ENCODE results near the gene KRT25. TPM values are rescaled to one million over a fixed set of nuclear protein-coding genes. Genes with fewer than 3 reads are reported as not detected.
A peak's percentile ranks its signal among the peaks of the same experiment; 100 is the strongest.

KRT25 gene
- total RNA-seq, 1 experiment from 2014 or later = not detected

DNA sequence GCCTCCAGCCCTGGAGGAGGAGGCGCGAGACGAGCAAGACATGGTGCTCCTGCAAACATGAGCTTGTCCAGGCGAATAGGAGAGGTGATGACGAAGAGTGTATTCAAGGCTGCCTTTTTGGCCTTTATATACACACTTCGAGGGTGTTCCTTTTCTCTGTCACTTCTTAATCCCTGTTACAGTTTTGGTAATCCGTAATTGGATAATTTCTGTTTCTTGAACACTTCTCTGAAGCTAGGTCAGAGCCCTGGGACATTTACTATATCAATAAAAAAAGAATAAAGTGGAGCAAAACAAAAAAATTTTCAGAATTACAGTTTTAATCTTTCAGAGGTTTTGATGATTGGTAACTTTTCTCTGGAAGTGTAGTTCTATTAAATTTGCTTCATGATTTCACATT, 51.5 kb downstream of the KRT25 start, which contains the start of gene KRT24:
Gene KRT24 (minus strand): TSS at position 101 of the 400 bp plus-strand sequence. CDS start 59 bp downstream, at position 42.
- in situ Hi-C loops (cut with HindIII; ENCODE audit: low sequenced_read_pairs) = no loop called here
- DNase-seq (ENCODE audit: low spot score) = no peak

DNA sequence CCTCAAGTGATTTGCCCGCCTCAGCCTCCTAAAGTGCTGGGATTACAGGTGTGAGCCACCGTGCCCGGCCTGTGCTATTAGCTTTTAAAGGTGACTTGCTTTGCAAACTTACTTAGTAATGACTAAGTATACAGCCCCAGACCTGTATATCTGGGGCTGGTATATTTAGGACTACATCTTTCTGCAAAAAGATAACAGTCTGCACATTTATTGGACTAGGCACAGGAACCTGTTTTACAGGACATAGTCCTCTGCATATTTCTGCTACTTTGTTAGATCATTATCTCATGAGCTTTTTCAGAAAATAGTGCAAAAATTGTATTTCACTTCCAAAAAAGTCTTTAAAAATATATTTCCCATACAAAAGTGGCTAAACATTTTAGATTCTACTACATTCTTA, 52.9 kb downstream of the KRT25 start:
- in situ Hi-C loops (cut with HindIII; ENCODE audit: low sequenced_read_pairs) = no loop called here
- DNase-seq (ENCODE audit: low spot score) = no peak

DNA sequence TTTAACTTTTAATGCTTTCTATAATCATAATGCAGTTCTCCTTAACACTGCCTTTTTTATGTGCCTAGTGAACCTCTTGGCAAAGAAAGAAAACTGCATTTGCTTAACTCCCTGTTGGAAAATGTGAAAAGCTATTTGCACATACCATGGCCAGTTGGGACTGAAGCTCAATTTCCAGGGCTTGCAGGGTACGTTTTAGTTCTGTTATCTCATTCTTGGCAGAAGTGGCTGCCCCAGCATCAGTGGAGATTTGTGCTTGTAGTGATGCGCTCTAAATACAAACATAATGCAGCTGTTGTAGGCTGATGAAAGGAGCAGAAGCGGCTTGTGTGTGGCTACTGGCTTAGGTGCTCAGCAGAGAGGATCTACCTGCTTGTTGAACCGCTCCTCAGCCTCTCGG, 55.3 kb downstream of the KRT25 start:
- DNase-seq (ENCODE audit: low spot score) = peak; percentile 30
- in situ Hi-C loops (cut with HindIII; ENCODE audit: low sequenced_read_pairs) = no loop called here

DNA sequence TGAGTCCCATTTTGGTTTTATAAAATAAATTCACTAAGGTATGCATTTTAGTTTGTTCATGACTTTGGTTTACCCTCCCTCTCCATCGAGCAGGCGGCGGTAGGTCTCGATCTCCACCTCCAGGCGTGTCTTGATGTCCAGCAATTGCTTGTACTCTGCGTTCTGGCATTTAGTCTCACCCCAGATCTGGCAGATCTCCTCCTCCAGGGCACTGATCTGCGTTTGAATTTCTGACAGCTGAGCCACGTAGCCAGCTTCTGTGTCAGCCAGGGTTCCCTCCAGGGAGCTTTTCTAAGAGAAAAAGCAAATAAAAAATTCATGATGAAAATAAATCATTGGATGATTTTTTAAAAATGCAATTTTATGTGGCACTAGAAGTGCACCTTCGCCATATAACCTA, 55.8 kb downstream of the KRT25 start:
- peak; percentile 57 for DNase-seq (ENCODE audit: low spot score)
- in situ Hi-C loops (cut with HindIII; ENCODE audit: low sequenced_read_pairs) = no loop called here

Other genes with a start within 250 kb of the KRT25 start
- not detected in 2 replicates for gene CCR7, start 189.9 kb downstream of the KRT25 start, total RNA-seq (2014; rRNA removed; shearing (Covaris generic))
- 39.0 and 48.6 TPM in 2 replicates for gene SMARCE1, start 107.5 kb downstream of the KRT25 start, total RNA-seq (2014; rRNA removed; shearing (Covaris generic))
- not detected in 2 replicates for gene KRT222, start 90.2 kb downstream of the KRT25 start, total RNA-seq (2014; rRNA removed; shearing (Covaris generic))
- not detected in 2 replicates for gene KRT24, start 51.6 kb downstream of the KRT25 start, total RNA-seq (2014; rRNA removed; shearing (Covaris generic))
- gene KRT26, start 16.9 kb upstream of the KRT25 start, total RNA-seq (2014; rRNA removed; shearing (Covaris generic)) = not detected in 2 replicates
- not detected in 2 replicates for gene KRT27, start 27.2 kb upstream of the KRT25 start, total RNA-seq (2014; rRNA removed; shearing (Covaris generic))
- not detected in 2 replicates for gene KRT28, start 44.6 kb upstream of the KRT25 start, total RNA-seq (2014; rRNA removed; shearing (Covaris generic))
- 22.4 and 30.6 TPM in 2 replicates for gene KRT10, start 67.3 kb upstream of the KRT25 start, total RNA-seq (2014; rRNA removed; shearing (Covaris generic))
- not detected in 2 replicates for gene KRT12, start 111.9 kb upstream of the KRT25 start, total RNA-seq (2014; rRNA removed; shearing (Covaris generic))
- not detected in 2 replicates for gene KRT20, start 129.9 kb upstream of the KRT25 start, total RNA-seq (2014; rRNA removed; shearing (Covaris generic))
- not detected in 2 replicates for gene KRT23, start 182.3 kb upstream of the KRT25 start, total RNA-seq (2014; rRNA removed; shearing (Covaris generic))
- not detected in 2 replicates for gene KRT39, start 211.6 kb upstream of the KRT25 start, total RNA-seq (2014; rRNA removed; shearing (Covaris generic))
- gene KRT40, start 229.0 kb upstream of the KRT25 start, total RNA-seq (2014; rRNA removed; shearing (Covaris generic)) = not detected in 2 replicates
- not detected in 2 replicates for gene KRTAP3-3, start 238.8 kb upstream of the KRT25 start, total RNA-seq (2014; rRNA removed; shearing (Covaris generic))
- gene KRTAP3-2, start 244.6 kb upstream of the KRT25 start, total RNA-seq (2014; rRNA removed; shearing (Covaris generic)) = not detected in 2 replicates

All from G401 (cell line).